GM06990 (cell line): ENCODE measurements around the gene NT5DC1.
A peak's percentile ranks its signal among the peaks of the same experiment; 100 is the strongest.

Experiments used
- DNase-seq: peaks from one replicate; pipeline ENCODE4 v3.0.0-alpha.2; 2011; ENCODE audit not compliant: insufficient read length; ENCODE audit errors: extremely low read depth
- H3K27me3 ChIP-seq: replicated peaks from 2 replicates; pipeline ENCODE4 v1.6.0; 2011; ENCODE audit warnings: low read length; ENCODE audit not compliant: control insufficient read depth, insufficient read depth
- H3K36me3 ChIP-seq: 2 replicates; pipeline ENCODE4 v1.5.1; 2011; ENCODE audit warnings: low read length; ENCODE audit not compliant: control insufficient read depth, insufficient read depth
- H3K4me3 ChIP-seq: replicated peaks from 2 replicates; pipeline ENCODE4 v1.5.1; 2011; ENCODE audit warnings: low read depth, mild to moderate bottlenecking, control low read depth, low read length
- CTCF ChIP-seq: IDR thresholded peaks from 2 replicates; pipeline ENCODE4 v1.5.1; 2011; ENCODE audit warnings: low read length, control low read depth, mild to moderate bottlenecking, inconsistent platforms; ENCODE audit not compliant: insufficient read depth, poor library complexity, severe bottlenecking

Gene NT5DC1

GRCh38 chr6:116210750-116211425 lies 110.2 kb downstream of the NT5DC1 start:
- DNase-seq = no peak
- Histone ChIP-seq H3K4me3 (no peak overlapping the region), H3K36me3 (peaks cover 2% of the 10 kb centered on the region; the same call in 1 of the 2 replicates), H3K27me3 (no peaks in the 10 kb centered on the region)
- no peak for TF ChIP-seq CTCF

GRCh38 chr6:116214681-116215080 lies 114.0 kb downstream of the NT5DC1 start:
- peaks cover 2% of the 10 kb centered on the region; the same call in 1 of the 2 replicates for H3K36me3 ChIP-seq
- TF ChIP-seq CTCF = no peak
- DNase-seq = no peak
- H3K27me3 ChIP-seq = no peaks in the 10 kb centered on the region
- no peak overlapping the region for H3K4me3 ChIP-seq

- DNase-seq = no peak
- H3K36me3 ChIP-seq = peaks cover 2% of the 10 kb centered on the region; the same call in 1 of the 2 replicates
- no peak overlapping the region for H3K4me3 ChIP-seq
- no peaks in the 10 kb centered on the region for H3K27me3 ChIP-seq
- TF ChIP-seq CTCF = no peak
Observed at GRCh38 chr6:116215414-116215813, 114.8 kb downstream of the NT5DC1 start.

DNA sequence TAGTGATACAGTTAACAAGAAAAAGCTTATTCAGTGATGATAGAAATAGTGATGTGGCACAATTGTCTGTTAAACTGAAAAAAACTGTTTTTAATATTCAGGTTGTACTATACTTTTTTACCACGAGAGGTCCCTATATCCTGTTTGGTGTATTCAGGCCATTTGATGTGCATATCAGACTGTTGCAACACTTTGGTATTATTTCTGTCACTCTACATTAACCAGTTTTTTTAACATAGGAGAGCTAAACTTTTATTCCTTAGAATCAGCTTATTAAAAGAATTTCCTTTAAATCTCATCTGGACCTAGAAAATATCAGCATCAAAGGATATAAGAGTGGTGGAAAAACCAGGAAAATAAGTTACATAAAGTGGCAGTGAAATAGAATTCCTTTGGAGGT lies 116.4 kb downstream of the NT5DC1 start:
- no peak overlapping the region for H3K4me3 ChIP-seq
- TF ChIP-seq CTCF = peak; percentile 45
- H3K36me3 ChIP-seq = peaks cover 2% of the 10 kb centered on the region; the same call in 1 of the 2 replicates
- no peaks in the 10 kb centered on the region for H3K27me3 ChIP-seq
- no peak for DNase-seq

DNA sequence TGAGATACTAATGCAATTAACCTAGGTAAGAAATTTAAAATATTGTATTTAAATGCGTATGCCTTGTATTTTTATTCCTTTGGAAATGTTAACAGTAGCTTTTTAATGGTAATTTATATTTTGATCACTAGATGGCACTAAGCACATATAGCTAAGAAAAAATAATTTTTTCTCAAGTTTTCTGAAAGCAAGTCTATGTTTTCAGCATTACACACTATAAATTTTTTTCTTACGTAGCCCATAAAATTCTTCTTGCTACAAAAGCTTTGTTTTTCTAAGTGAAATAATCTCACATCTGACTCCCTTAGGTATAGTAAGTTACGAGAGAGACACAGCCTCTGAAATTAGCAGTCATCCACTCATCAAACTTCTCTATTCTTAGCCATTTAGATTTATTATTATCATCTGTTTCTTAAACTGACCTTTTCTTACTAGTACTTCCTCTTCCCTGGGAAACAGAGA lies 117.5 kb downstream of the NT5DC1 start:
- TF ChIP-seq CTCF = peak; percentile 36
- H3K4me3 ChIP-seq = no peak overlapping the region
- no peak for DNase-seq
- no peaks in the 10 kb centered on the region; the same call in 1 of the 2 replicates for H3K36me3 ChIP-seq
- H3K27me3 ChIP-seq = no peaks in the 10 kb centered on the region

- Histone ChIP-seq H3K27me3 (no peaks in the 10 kb centered on the region), H3K4me3 (no peak overlapping the region), H3K36me3 (no peaks in the 10 kb centered on the region; the same call in 1 of the 2 replicates)
- TF ChIP-seq CTCF = no peak
- no peak for DNase-seq
Observed at GRCh38 chr6:116218866-116219265, 118.2 kb downstream of the NT5DC1 start.
